HL-60 (cell line): Measurements from ENCODE around the gene KRT4.

Experiments used
- POLR2AphosphoS5 ChIP-seq: IDR thresholded peaks from 2 replicates; pipeline ENCODE4 v1.6.1; 2012; ENCODE audit warnings: low read depth
- TF ChIP-seq, protein P1 (sequence below): IDR thresholded peaks from one replicate; pipeline ENCODE4 v1.5.1; 2011; ENCODE audit warnings: low read length, control low read depth, inconsistent platforms; ENCODE audit not compliant: insufficient read depth

DNA sequence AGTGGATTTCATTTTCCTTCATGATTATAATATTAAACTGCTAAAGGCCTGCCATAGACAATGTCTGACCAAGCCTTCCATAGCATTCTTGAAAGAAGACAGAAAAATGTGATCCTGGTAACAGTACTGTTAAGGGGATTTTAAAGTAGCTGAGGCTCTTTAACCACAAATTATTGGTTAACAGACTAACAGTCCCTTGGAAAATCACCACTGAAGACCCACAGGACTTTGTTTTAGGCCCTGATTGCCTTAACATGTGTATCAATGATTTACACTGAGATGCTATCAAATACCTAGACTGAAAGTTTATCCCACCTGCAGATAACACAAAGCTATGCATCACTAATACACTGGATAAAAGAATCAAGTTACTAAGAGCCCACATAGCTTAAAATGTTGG, 14.2 kb upstream of the KRT4 start:
- TF ChIP-seq, protein P1, sequence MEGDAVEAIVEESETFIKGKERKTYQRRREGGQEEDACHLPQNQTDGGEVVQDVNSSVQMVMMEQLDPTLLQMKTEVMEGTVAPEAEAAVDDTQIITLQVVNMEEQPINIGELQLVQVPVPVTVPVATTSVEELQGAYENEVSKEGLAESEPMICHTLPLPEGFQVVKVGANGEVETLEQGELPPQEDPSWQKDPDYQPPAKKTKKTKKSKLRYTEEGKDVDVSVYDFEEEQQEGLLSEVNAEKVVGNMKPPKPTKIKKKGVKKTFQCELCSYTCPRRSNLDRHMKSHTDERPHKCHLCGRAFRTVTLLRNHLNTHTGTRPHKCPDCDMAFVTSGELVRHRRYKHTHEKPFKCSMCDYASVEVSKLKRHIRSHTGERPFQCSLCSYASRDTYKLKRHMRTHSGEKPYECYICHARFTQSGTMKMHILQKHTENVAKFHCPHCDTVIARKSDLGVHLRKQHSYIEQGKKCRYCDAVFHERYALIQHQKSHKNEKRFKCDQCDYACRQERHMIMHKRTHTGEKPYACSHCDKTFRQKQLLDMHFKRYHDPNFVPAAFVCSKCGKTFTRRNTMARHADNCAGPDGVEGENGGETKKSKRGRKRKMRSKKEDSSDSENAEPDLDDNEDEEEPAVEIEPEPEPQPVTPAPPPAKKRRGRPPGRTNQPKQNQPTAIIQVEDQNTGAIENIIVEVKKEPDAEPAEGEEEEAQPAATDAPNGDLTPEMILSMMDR, result no peak
- no peak for TF ChIP-seq POLR2AphosphoS5
